NCI-H1105 treated with DMSO at 0.1 percent for 48 hours (cell line): ENCODE data around the gene SEC22C.
"Not testable (repeated sequence)": the region's sequence is repeated elsewhere in the genome, so short reads cannot be mapped to it uniquely, and the experiment has no call there.

Experiments
- DNase-seq: peaks from one replicate; lab custom pipeline; 2025; lab: John Stamatoyannopoulos, UW

SEC22C gene

GRCh38 chr3:42581709-42582473 lies at the start of gene SEC22C:
Gene SEC22C (minus strand): TSS chr3:42581967. CDS start chr3:42569046, 12,921 bp downstream.
- DNase-seq = peak; percentile 85

- DNase-seq = no peak
Measured at GRCh38 chr3:42613462-42613861, 31.7 kb upstream of the SEC22C start.

- no peak for DNase-seq
Measured at GRCh38 chr3:42612928-42613327, 31.2 kb upstream of the SEC22C start.

DNA sequence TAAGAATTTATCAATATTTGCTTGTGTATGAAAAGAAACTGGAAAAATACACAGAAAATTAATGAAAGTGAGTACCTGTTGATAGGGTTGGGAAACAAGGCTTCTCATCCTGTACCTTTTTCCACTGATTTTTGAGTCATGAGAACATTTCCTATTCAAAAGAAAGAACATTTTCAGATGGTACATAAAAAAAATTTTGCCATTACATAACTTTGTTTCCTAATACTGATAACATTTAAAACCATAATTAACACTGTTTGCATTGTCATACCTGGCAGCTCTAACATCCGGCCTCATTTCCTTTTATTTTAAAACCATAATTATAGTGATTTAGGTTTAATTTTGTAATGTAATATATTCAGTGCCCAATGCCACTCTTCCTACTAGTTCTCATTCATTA lies 30.4 kb upstream of the SEC22C start:
- no peak for DNase-seq

- no peak for DNase-seq
Measured at GRCh38 chr3:42610976-42611375, 29.2 kb upstream of the SEC22C start.

GRCh38 chr3:42608581-42608980 lies 26.8 kb upstream of the SEC22C start:
- no peak for DNase-seq

- DNase-seq = no peak
Measured at GRCh38 chr3:42605546-42606173, 23.9 kb upstream of the SEC22C start.

DNA sequence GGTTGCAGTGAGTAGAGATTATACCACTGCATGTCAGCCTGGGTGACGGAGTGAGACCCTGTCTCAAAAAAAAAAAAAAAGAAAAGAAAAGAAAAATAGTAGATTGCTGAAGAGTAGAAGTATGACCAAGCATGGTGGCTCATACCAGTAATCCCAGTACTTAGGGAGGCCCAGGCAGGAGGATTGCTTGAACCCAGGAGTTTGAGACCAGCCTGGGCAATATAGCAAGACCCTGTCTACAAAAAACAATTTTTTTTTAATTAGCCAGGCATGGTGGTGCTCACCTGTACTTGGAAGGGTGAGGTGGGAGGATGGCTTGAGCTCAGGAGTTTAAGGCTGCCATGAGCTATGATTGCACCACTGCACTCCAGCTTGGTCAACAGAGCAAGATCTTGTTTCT lies 21.2 kb upstream of the SEC22C start:
- DNase-seq = no peak

DNA sequence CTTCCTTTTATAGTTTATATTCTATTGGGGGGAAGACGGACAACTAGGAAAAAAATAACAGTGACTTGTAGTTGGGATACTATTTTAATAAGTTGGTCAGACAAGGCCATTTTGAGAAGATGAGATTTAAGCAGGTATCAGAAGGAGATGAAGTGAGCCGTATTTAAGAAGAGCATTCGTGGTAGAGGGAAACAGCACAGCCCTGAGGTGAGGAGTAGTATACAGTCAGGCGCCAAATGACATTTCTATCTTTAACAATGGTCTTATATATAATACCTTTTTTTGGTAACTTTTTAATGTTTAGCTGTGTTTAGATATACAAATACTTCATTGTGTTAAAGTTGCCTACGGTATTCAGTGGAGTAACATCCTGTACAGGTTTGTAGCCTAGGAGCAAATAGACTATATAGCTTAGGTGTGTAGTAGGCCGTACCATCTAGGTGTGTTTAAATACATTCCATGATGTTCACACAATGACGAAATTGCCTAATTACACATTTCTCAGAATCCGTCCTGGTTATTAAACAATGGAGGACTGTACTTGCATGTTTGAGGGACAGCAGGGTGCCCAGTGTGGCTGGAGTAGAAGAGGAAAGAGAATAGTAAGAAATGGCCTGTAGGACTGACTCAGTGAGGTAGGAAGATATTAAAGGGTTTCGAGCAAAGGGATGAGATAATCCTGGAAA lies 20.3 kb upstream of the SEC22C start:
- DNase-seq = no peak

- DNase-seq = peak; percentile 50
Measured at GRCh38 chr3:42600958-42601675, 19.4 kb upstream of the SEC22C start.

GRCh38 chr3:42600111-42600957 lies 18.6 kb upstream of the SEC22C start, which contains the start of gene NKTR:
Gene NKTR (plus strand): TSS chr3:42600686. CDS start chr3:42601007, 321 bp downstream.
- peak; percentile 92 for DNase-seq

DNA sequence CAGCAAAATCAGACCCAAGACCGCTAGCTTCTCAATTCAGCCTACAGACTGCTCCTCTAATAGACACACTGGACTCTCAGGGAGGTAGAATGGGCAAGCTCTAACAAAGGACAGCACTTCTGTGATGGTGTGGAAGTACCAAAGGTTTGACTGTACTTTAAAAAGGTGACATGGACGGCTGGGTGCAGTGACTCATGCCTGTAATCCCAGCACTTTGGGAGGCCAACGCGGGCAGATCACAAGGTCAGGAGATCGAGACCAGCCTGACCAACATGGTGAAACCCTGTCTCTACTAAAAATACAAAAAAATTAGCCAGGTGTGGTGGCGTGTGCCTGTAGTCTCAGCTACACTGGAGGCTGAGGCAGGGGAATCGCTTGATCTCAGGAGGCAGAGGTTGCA lies 15.3 kb upstream of the SEC22C start:
- DNase-seq = not testable (repeated sequence)

DNA sequence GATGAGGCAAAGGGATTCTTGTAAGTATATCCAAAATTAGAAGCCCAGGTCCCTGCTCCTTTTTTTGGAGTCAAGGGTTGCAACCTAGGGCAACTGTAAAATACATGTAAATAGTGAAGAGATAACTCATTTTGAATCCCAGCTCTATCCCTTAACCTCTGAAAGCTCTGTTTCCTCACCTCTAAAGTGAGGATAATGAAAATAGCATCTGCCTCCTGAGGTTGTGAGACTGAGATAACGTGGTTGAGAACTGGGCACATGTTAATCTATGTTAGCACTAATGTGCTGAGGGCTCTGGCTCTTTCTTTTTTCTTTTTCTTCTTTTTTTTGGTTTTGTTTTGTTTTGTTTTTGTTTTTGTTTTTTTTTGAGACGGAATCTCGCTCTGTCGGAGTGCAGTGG lies 13.9 kb upstream of the SEC22C start:
- no peak for DNase-seq

DNA sequence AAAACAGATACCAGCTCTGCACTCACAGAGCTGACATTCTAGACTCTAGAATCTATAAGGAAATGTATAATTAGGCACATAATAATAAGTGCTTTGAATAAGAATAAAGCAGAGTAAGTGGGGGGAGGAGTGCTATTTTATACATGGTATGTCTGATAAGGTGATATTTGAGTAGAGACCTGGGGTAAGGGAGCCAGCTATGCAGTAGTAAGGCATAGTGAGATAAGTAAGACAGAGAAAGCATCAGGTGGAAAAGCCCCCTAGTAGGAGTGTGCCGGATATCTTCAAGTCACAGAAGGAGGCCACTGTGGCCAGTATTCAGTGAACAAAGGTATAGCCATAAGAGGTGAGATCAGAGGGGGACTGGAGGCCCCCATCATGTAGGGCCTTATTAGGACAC lies 11.9 kb upstream of the SEC22C start:
- DNase-seq = no peak

GRCh38 chr3:42591811-42592210 lies 10.0 kb upstream of the SEC22C start:
- no peak for DNase-seq

GRCh38 chr3:42590989-42591756 lies 9.4 kb upstream of the SEC22C start:
- no peak for DNase-seq

DNA sequence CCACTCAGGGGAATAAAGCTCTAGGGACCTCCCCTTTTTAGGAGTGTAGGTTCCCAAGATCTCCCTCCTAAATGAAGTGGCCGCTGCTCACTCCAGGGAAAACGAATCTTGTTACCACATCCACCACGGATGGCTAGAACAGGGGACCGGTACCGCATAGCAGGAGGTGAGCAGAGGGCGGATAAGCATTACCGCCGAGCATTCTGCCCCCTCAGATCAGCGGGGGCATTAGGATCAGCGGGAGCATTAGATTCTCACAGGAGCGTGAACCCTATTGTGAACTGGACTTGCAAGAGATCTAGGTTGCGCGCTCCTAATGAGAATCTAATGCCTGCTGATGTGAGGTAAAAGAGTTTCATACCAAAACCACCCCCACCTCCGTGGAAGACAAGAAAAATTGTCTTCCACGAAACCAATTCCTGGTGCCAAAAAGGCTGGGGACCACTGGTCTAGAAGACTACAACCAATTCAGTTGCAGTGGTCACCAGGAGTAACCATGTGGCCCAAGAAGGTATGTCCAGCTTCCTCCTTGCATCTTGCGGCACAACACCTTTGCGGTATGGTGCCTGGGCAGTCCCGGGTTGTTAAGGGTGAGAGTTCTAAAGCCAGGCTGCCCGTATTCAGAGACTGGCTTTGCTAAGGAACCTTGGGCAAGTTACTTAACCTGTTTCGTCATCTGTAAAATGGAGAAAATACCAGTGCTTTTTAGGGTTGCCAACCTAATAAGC lies 7.8 kb upstream of the SEC22C start:
- DNase-seq = no peak

- DNase-seq = no peak
Measured at GRCh38 chr3:42588625-42589024, 6.9 kb upstream of the SEC22C start.

- DNase-seq = no peak
Measured at GRCh38 chr3:42582474-42583070, 805 bp upstream of the SEC22C start.

- DNase-seq = no peak
Measured at GRCh38 chr3:42581400-42581708, 413 bp downstream of the SEC22C start.
